Endothelial cell of umbilical vein (primary cell): ENCODE data around the gene TEK. TPM values are rescaled to one million over a fixed set of nuclear protein-coding genes. Genes with fewer than 3 reads are reported as not detected.

Source experiments
- BruUV-seq: library from RNA; stranded (reverse); fragments of 400-500 nt; replicated peaks from 2 replicates; lab custom pipeline; 2021; lab: Mats Ljungman, UMichigan
- CTCF ChIA-PET: fragments of 300-600, 350-600 bp; sonication (Branson Sonifier 250); formaldehyde crosslinking; loops from one replicate; lab custom pipeline; 2021; ENCODE audit warnings: antibody characterized with exemption, inconsistent platforms; lab: Charles Lee
- POLR2A ChIA-PET: fragments of 300-600, 350-600 bp; sonication (Branson Sonifier 250); formaldehyde crosslinking; loops from one replicate; lab custom pipeline; 2021; ENCODE audit warnings: antibody characterized with exemption, inconsistent platforms; lab: Charles Lee
- DNase-seq: peaks from one replicate; pipeline ENCODE4 v3.0.0-alpha.2; 2011; ENCODE audit warnings: low read depth, low spot score
- FAIRE-seq: peaks from 2 replicates; lab custom pipeline; 2011; peaks lifted over from hg19 to GRCh38; lab: Jason Lieb, UNC
- H2AFZ ChIP-seq: 2 replicates; pipeline ENCODE4 v1.6.0; 2012; ENCODE audit warnings: low read depth, low read length, control low read depth, inconsistent platforms
- H3K27ac ChIP-seq: 2 replicates; pipeline ENCODE4 v1.5.1; 2011; ENCODE audit warnings: low read depth, mild to moderate bottlenecking, control low read depth, low read length, moderate library complexity; ENCODE audit not compliant: insufficient read depth
- H3K27me3 ChIP-seq, 2 experiments: 2 replicates each; pipeline versions ENCODE4 v1.6.0 to v1.6.1; 2011; ENCODE audit warnings: low read length in 2 of 2, mixed read lengths in 1 of 2; ENCODE audit not compliant: control insufficient read depth in 2 of 2, insufficient read depth in 2 of 2
- H3K36me3 ChIP-seq, 2 experiments: 2 replicates in 1 of 2; 3 replicates in 1 of 2; pipeline ENCODE4 v1.5.1; 2011; ENCODE audit warnings: low read length in 2 of 2, mild to moderate bottlenecking in 1 of 2, moderate library complexity in 1 of 2; ENCODE audit not compliant: control insufficient read depth in 2 of 2, insufficient read depth in 2 of 2; ENCODE audit errors: extremely low read depth in 1 of 2
- H3K4me1 ChIP-seq: 3 replicates; pipeline ENCODE4 v1.5.1; 2011; ENCODE audit warnings: mild to moderate bottlenecking, low read length; ENCODE audit not compliant: control insufficient read depth, insufficient read depth; ENCODE audit errors: extremely low read depth
- H3K4me2 ChIP-seq: 2 replicates; pipeline ENCODE4 v1.6.1; 2011; ENCODE audit warnings: low read length, control low read depth, mixed read lengths; ENCODE audit not compliant: insufficient read depth
- H3K4me3 ChIP-seq, 3 experiments: fragments of 200-600 bp in 1 of 3; sonication (generic), shearing (Covaris generic) in 1 of 3; replicated peaks in 1 of 3; 2 replicates each; pipeline ENCODE4 v1.5.1; 2011 to 2016; ENCODE audit warnings: control low read depth in 3 of 3, low read length in 3 of 3, mild to moderate bottlenecking in 2 of 3, inconsistent platforms in 1 of 3, low read depth in 1 of 3, moderate library complexity in 1 of 3; ENCODE audit not compliant: insufficient read depth in 1 of 3
- H3K79me2 ChIP-seq: 2 replicates; pipeline ENCODE4 v1.6.0; 2012; ENCODE audit warnings: low read length, inconsistent platforms; ENCODE audit not compliant: control insufficient read depth, insufficient read depth
- H3K9ac ChIP-seq: replicated peaks from 2 replicates; pipeline ENCODE3; 2011; ENCODE audit warnings: low read length, control low read depth; ENCODE audit not compliant: insufficient read depth; ENCODE audit errors: extremely low read depth
- H3K9me1 ChIP-seq: replicated peaks from 3 replicates; pipeline ENCODE4 v1.6.0; 2011; ENCODE audit warnings: mild to moderate bottlenecking, low read length; ENCODE audit not compliant: control insufficient read depth, insufficient read depth; ENCODE audit errors: extremely low read depth
- H3K9me3 ChIP-seq: replicated peaks from 2 replicates; pipeline ENCODE4 v1.5.1; 2012; ENCODE audit warnings: low read length, inconsistent platforms; ENCODE audit not compliant: control insufficient read depth, insufficient read depth
- H4K20me1 ChIP-seq: replicated peaks from 2 replicates; pipeline ENCODE3; 2011; ENCODE audit warnings: mild to moderate bottlenecking, low read length; ENCODE audit not compliant: control insufficient read depth, insufficient read depth; ENCODE audit errors: extremely low read depth
- EZH2 ChIP-seq: IDR thresholded peaks from 2 replicates; pipeline ENCODE4 v1.6.1; 2012; ENCODE audit warnings: borderline replicate concordance, low read depth, mild to moderate bottlenecking, moderate library complexity, low read length, inconsistent platforms; ENCODE audit not compliant: severe bottlenecking
- FOS ChIP-seq: IDR thresholded peaks from 2 replicates; pipeline ENCODE4 v1.6.1; 2011; ENCODE audit warnings: mild to moderate bottlenecking, low read length, moderate library complexity, borderline replicate concordance; ENCODE audit not compliant: insufficient read depth
- GATA2 ChIP-seq: IDR thresholded peaks from 2 replicates; pipeline ENCODE4 v1.7.0; 2011; ENCODE audit warnings: low read depth, mild to moderate bottlenecking, moderate library complexity, mixed read lengths, low read length; ENCODE audit not compliant: insufficient read length, insufficient read depth
- JUN ChIP-seq: IDR thresholded peaks from 2 replicates; pipeline ENCODE4 v1.6.1; 2011; ENCODE audit warnings: borderline replicate concordance, low read depth; ENCODE audit not compliant: insufficient read length, insufficient read depth
- MYC ChIP-seq: IDR thresholded peaks from one replicate; pipeline ENCODE4 v1.6.1; 2011; ENCODE audit warnings: mild to moderate bottlenecking, low read depth, low read length
- POLR2A ChIP-seq: IDR thresholded peaks from 2 replicates; pipeline ENCODE4 v1.6.1; 2012; ENCODE audit warnings: low read depth, mild to moderate bottlenecking, control low read depth, low read length
- POLR2AphosphoS5 ChIP-seq: IDR thresholded peaks from 2 replicates; pipeline ENCODE4 v1.6.1; 2012; ENCODE audit warnings: low read depth, mild to moderate bottlenecking, control low read depth, low read length, moderate library complexity; ENCODE audit not compliant: insufficient read depth
- dilution Hi-C: fragments of 300-500 bp; cut with MboI; formaldehyde crosslinking; loops from one replicate; pipeline ENCODE4 v1.15.0; 2019; ENCODE audit warnings: low sequenced_read_pairs; ENCODE audit not compliant: extremely low pct_ligation_motif_present
- intact Hi-C: fragments of 100-400 bp; cut with micrococcal nuclease; formaldehyde crosslinking; loops from one replicate; pipeline ENCODE4 v1.10.0; 2022
- polyA plus RNA-seq, 4 experiments: library from polyadenylated mRNA; depleted of rRNA in 3 of 4; stranded (reverse) in 3 of 4; unstranded in 1 of 4; fragments of >200 nt; gene quantifications; 2 replicates each; pipeline versions ENCODE4 v1.2.1 to v1.2.3, GENCODE V29; 2011 to 2012; ENCODE audit warnings: missing spikeins in 1 of 4
- total RNA-seq: library from RNA; stranded (reverse); gene quantifications from 2 replicates; pipeline ENCODE4 v1.2.3, GENCODE V29; 2021
- TF ChIP-seq, protein P1 (sequence below): IDR thresholded peaks from 2 replicates; pipeline ENCODE4 v1.6.1; 2011; ENCODE audit not compliant: insufficient read depth, insufficient read length
- TF ChIP-seq, protein P2 (sequence below), 2 donors: IDR thresholded peaks; 1 replicate in 1 of 2; 2 replicates in 1 of 2; pipeline ENCODE4 v1.5.1; 2011; ENCODE audit warnings: low read length in 2 of 2, mild to moderate bottlenecking in 2 of 2, moderate library complexity in 2 of 2, control low read depth in 1 of 2, inconsistent platforms in 1 of 2, low read depth in 1 of 2; ENCODE audit not compliant: insufficient read depth in 1 of 2; ENCODE audit errors: extremely low read depth in 1 of 2

TEK gene
- total and polyA plus RNA-seq, 2 donors (not counting 3 experiments of a cell fraction or from before 2014, with no cell fraction given): 26.9 to 44.1 TPM

DNA sequence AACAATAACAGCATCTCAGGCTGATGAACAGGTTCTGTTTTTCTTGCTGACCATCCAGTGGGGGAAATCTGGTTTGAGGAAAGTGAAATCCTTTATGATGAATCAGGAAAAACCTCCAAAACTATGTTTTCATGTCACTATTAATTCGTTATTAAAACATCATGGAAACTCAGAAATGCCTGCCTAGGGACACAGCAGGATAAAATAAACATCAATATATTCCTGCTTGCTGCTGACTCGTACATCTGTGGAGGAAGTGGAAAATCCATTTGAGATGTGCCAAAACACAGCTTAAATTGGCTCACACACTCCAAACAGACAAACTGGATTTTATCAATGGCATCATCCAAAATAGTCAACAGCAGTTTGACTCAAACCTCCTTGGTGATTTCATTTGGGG is 53.0 kb downstream of the TEK start:
- Histone ChIP-seq H4K20me1 (no peaks in the 10 kb centered on the region), H3K9ac (no peak overlapping the region), H3K27me3 (no peaks in the 10 kb centered on the region), H3K4me2 (no peak overlapping the region), H3K36me3 (peaks cover 3 to 4% of the 10 kb centered on the region in 2 experiments), H3K9me1 (no peaks in the 10 kb centered on the region), H3K27ac (no peak overlapping the region), H3K79me2 (peaks cover 6% of the 10 kb centered on the region), H3K4me3 (no peak overlapping the region), H3K9me3 (no peaks in the 10 kb centered on the region), H2AFZ (no peak overlapping the region), H3K4me1 (peaks cover 9% of the 10 kb centered on the region)
- POLR2A ChIA-PET: no interaction called here
- dilution Hi-C loops (no loop called here), intact Hi-C loops (no loop called here)
- TSS peak; percentile 5 for BruUV-seq
- FAIRE-seq (peak; percentile 60), DNase-seq (peak; percentile 89)
- TF ChIP-seq FOS: no peak
- CTCF ChIA-PET: no interaction called here

DNA sequence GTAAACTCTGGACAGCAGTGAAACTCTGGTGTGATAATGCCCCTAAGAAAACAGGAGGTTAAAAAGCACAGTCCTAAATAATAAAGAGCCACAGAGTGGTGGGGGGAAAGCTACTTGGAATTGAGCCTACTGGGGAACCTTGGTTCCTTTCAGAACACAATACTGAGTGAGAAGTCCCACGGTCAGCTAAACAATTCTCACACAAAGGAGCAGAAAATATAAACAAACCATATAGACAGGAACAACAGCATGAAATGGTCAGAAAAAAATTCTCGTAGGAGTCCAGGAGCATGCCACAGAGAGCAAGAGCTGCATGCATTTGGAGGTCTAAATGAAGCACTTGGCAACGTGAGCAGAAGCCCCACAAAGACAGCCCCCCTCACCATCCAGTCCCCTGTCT is 56.0 kb downstream of the TEK start:
- Histone ChIP-seq H2AFZ (no peak overlapping the region), H3K4me3 (no peak overlapping the region), H3K9me3 (no peaks in the 10 kb centered on the region), H4K20me1 (no peaks in the 10 kb centered on the region), H3K9ac (no peak overlapping the region), H3K36me3 (peaks cover 0 to 4% of the 10 kb centered on the region in 2 experiments), H3K4me1 (peaks cover 9% of the 10 kb centered on the region), H3K9me1 (no peaks in the 10 kb centered on the region), H3K27me3 (no peaks in the 10 kb centered on the region), H3K4me2 (no peak overlapping the region), H3K27ac (no peak overlapping the region), H3K79me2 (peaks cover 6% of the 10 kb centered on the region)
- ChIA-PET POLR2A (no interaction called here), CTCF (interaction anchor here (1.1 kb wide), 1 partner anchor 132 kb away, joined by 5 read pairs; no protein-coding TSS in a partner anchor)
- FAIRE-seq: no peak
- peak; percentile 74 for DNase-seq
- no peak for TF ChIP-seq JUN
- no peak for TF ChIP-seq GATA2
- no peak for TF ChIP-seq EZH2
- TF ChIP-seq, protein P1, sequence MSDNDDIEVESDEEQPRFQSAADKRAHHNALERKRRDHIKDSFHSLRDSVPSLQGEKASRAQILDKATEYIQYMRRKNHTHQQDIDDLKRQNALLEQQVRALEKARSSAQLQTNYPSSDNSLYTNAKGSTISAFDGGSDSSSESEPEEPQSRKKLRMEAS: no peak
- TF ChIP-seq, protein P2, sequence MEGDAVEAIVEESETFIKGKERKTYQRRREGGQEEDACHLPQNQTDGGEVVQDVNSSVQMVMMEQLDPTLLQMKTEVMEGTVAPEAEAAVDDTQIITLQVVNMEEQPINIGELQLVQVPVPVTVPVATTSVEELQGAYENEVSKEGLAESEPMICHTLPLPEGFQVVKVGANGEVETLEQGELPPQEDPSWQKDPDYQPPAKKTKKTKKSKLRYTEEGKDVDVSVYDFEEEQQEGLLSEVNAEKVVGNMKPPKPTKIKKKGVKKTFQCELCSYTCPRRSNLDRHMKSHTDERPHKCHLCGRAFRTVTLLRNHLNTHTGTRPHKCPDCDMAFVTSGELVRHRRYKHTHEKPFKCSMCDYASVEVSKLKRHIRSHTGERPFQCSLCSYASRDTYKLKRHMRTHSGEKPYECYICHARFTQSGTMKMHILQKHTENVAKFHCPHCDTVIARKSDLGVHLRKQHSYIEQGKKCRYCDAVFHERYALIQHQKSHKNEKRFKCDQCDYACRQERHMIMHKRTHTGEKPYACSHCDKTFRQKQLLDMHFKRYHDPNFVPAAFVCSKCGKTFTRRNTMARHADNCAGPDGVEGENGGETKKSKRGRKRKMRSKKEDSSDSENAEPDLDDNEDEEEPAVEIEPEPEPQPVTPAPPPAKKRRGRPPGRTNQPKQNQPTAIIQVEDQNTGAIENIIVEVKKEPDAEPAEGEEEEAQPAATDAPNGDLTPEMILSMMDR (IDR thresholded peaks at IDR 0.05; ENCODE audit: extremely low read depth in 1 of 2, insufficient read depth in 1 of 2, low read depth in 1 of 2, low read length in 2 of 2): no peak
- TF ChIP-seq POLR2AphosphoS5: no peak
- TF ChIP-seq POLR2A: no peak
- TF ChIP-seq MYC: no peak
- TF ChIP-seq FOS: no peak
- dilution Hi-C loops: no loop called here
- BruUV-seq: no TSS peak
- intact Hi-C loops: no loop called here
